SK-N-SH (cell line): Measurements from ENCODE around the gene OLFM1. TPM values are rescaled to one million over a fixed set of nuclear protein-coding genes. Genes with fewer than 3 reads are reported as not detected.

Experiments
- CTCF ChIA-PET: fragments of 300-600, 350-600 bp; formaldehyde crosslinking; extraction: SDS; loops from one replicate; lab custom pipeline; 2021; lab: Yijun Ruan, JAX
- POLR2A ChIA-PET: fragments of 350-600 bp; sonication (Branson Sonifier 250); formaldehyde crosslinking; extraction: SDS; loops from one replicate; lab custom pipeline; 2020; ENCODE audit warnings: antibody characterized with exemption, inconsistent platforms; lab: Yijun Ruan, JAX
- DNase-seq: peaks from one replicate; pipeline ENCODE4 v3.0.0; 2012
- H2AFZ ChIP-seq: fragments of 200-600 bp; sonication (generic); 2 replicates; pipeline ENCODE4 v1.8.1; 2016; ENCODE audit warnings: antibody characterized with exemption, mild to moderate bottlenecking, low read depth
- H3F3A ChIP-seq: fragments of 200-600 bp; sonication (generic); replicated peaks from 2 replicates; pipeline ENCODE3; 2016; ENCODE audit warnings: antibody characterized with exemption, mild to moderate bottlenecking; ENCODE audit not compliant: insufficient read depth
- H3K27ac ChIP-seq, 2 experiments: fragments of 200-500 bp in 1 of 2; fragments of 200-600 bp in 1 of 2; sonication (Bioruptor generic) in 1 of 2; sonication (generic), shearing (Covaris generic) in 1 of 2; 2 replicates each; pipeline versions ENCODE4 v1.5.1 to v1.6.1; 2014 to 2016; ENCODE audit warnings: low read depth in 2 of 2, inconsistent platforms in 1 of 2, low read length in 1 of 2, mild to moderate bottlenecking in 1 of 2, mixed read lengths in 1 of 2
- H3K27me3 ChIP-seq: fragments of 200-600 bp; sonication (generic), shearing (Covaris generic); 2 replicates; pipeline ENCODE4 v1.6.1; 2016; ENCODE audit warnings: mixed run types; ENCODE audit not compliant: insufficient read depth
- H3K36me3 ChIP-seq, 2 experiments: fragments of 200-500 bp in 1 of 2; fragments of 200-600 bp in 1 of 2; sonication (Bioruptor generic) in 1 of 2; sonication (generic) in 1 of 2; replicated peaks in 1 of 2; 2 replicates each; pipeline versions ENCODE3 to v1.5.1; 2014 to 2016; ENCODE audit warnings: low read length in 1 of 2, mild to moderate bottlenecking in 1 of 2; ENCODE audit not compliant: insufficient read depth in 2 of 2, control insufficient read depth in 1 of 2
- H3K4me1 ChIP-seq, 2 experiments: fragments of 200-500 bp in 1 of 2; fragments of 200-600 bp in 1 of 2; sonication (Bioruptor generic) in 1 of 2; sonication (generic), shearing (Covaris generic) in 1 of 2; 2 replicates each; pipeline versions ENCODE4 v1.5.1 to v1.6.1; 2014 to 2016; ENCODE audit warnings: low read depth in 1 of 2, low read length in 1 of 2, mixed run types in 1 of 2; ENCODE audit not compliant: insufficient read depth in 2 of 2, control insufficient read depth in 1 of 2
- H3K4me2 ChIP-seq: fragments of 200-600 bp; sonication (generic), shearing (Covaris generic); 2 replicates; pipeline ENCODE4 v1.6.1; 2017; ENCODE audit warnings: mixed run types
- H3K4me3 ChIP-seq, 2 experiments: fragments of 200-500 bp in 1 of 2; fragments of 200-600 bp in 1 of 2; sonication (Bioruptor generic) in 1 of 2; sonication (generic), shearing (Covaris generic) in 1 of 2; 2 replicates each; pipeline versions ENCODE4 v1.5.1 to v1.8.1; 2014 to 2016; ENCODE audit warnings: low read depth in 2 of 2, inconsistent platforms in 1 of 2, low read length in 1 of 2, mild to moderate bottlenecking in 1 of 2, mixed read lengths in 1 of 2, moderate library complexity in 1 of 2
- H3K79me2 ChIP-seq: fragments of 200-600 bp; sonication (generic); 2 replicates; pipeline ENCODE4 v1.8.1; 2017; ENCODE audit warnings: mild to moderate bottlenecking; ENCODE audit not compliant: insufficient read depth
- H3K9ac ChIP-seq: fragments of 200-600 bp; sonication (generic); 2 replicates; pipeline ENCODE4 v1.6.1; 2017; ENCODE audit warnings: mixed run types
- H3K9me2 ChIP-seq: fragments of 200-600 bp; sonication (generic); 2 replicates; pipeline ENCODE4 v1.6.1; 2017; ENCODE audit warnings: mixed run types
- H3K9me3 ChIP-seq: fragments of 200-600 bp; sonication (generic); 2 replicates; pipeline ENCODE4 v1.6.1; 2017; ENCODE audit warnings: mixed run types, mild to moderate bottlenecking, moderate library complexity
- H4K20me1 ChIP-seq: fragments of 200-600 bp; sonication (generic); 2 replicates; pipeline ENCODE4 v1.6.1; 2017; ENCODE audit warnings: mild to moderate bottlenecking, mixed run types; ENCODE audit not compliant: insufficient read depth
- CHD2 ChIP-seq: fragments of 150-350 bp; IDR thresholded peaks from 2 replicates; pipeline ENCODE4 v1.6.1; 2018; ENCODE audit warnings: low read length; ENCODE audit not compliant: partially characterized antibody
- EP300 ChIP-seq, 2 experiments: IDR thresholded peaks; 2 replicates each; pipeline versions ENCODE4 v1.4.0 to v1.6.1; 2012; ENCODE audit warnings: borderline replicate concordance in 1 of 2, low read depth in 1 of 2, low read length in 1 of 2
- EZH2phosphoT487 ChIP-seq: fragments of 200-600 bp; sonication (generic); IDR thresholded peaks from 2 replicates; pipeline ENCODE4 v1.6.1; 2017; ENCODE audit warnings: low read depth, mixed run types, mild to moderate bottlenecking, antibody characterized with exemption, moderate library complexity, borderline replicate concordance
- FOSL2 ChIP-seq: IDR thresholded peaks from 2 replicates; pipeline ENCODE4 v1.4.0; 2012; ENCODE audit warnings: low read depth, mild to moderate bottlenecking, moderate library complexity, borderline replicate concordance
- GATA2 ChIP-seq: sonication (generic); formaldehyde crosslinking; IDR thresholded peaks from 2 replicates; pipeline ENCODE4 v1.5.0; 2020; ENCODE audit warnings: mild to moderate bottlenecking, missing genetic modification reagents
- MEF2A ChIP-seq: IDR thresholded peaks from 2 replicates; pipeline ENCODE4 v1.4.0; 2012; ENCODE audit warnings: low read depth, borderline replicate concordance
- MXI1 ChIP-seq: IDR thresholded peaks from 2 replicates; pipeline ENCODE4 v1.6.1; 2012; ENCODE audit warnings: mild to moderate bottlenecking, low read depth, low read length, improper control_type of control experiment
- NFIC ChIP-seq: IDR thresholded peaks from 2 replicates; pipeline ENCODE4 v1.4.0; 2012; ENCODE audit warnings: borderline replicate concordance
- NRF1 ChIP-seq: IDR thresholded peaks from 2 replicates; pipeline ENCODE4 v1.6.1; 2012; ENCODE audit warnings: low read depth, mild to moderate bottlenecking, low read length
- PBX3 ChIP-seq: IDR thresholded peaks from 2 replicates; pipeline ENCODE4; 2012
- RAD21 ChIP-seq: IDR thresholded peaks from 2 replicates; pipeline ENCODE4 v1.6.1; 2012; ENCODE audit warnings: mild to moderate bottlenecking, low read length
- RCOR1 ChIP-seq: fragments of 150-350 bp; IDR thresholded peaks from 2 replicates; pipeline ENCODE4 v1.6.1; 2017; ENCODE audit warnings: antibody characterized with exemption, low read length
- RFX5 ChIP-seq: IDR thresholded peaks from 2 replicates; pipeline ENCODE4 v1.6.1; 2012; ENCODE audit warnings: mild to moderate bottlenecking, improper control_type of control experiment, low read length
- RXRA ChIP-seq: IDR thresholded peaks from 2 replicates; pipeline ENCODE4 v1.4.0; 2012; ENCODE audit warnings: low read depth, mild to moderate bottlenecking, borderline replicate concordance
- SIN3A ChIP-seq: IDR thresholded peaks from 2 replicates; pipeline ENCODE4 v1.6.1; 2012; ENCODE audit warnings: low read depth, mild to moderate bottlenecking, low read length, moderate library complexity, borderline replicate concordance
- TCF12 ChIP-seq: IDR thresholded peaks from 2 replicates; pipeline ENCODE4 v1.4.0; 2012
- TEAD4 ChIP-seq: IDR thresholded peaks from 2 replicates; pipeline ENCODE4 v1.4.0; 2012; ENCODE audit warnings: mild to moderate bottlenecking, borderline replicate concordance; ENCODE audit not compliant: insufficient read depth
- YY1 ChIP-seq: IDR thresholded peaks from 2 replicates; pipeline ENCODE4 v1.4.0; 2012; ENCODE audit warnings: low read depth, mild to moderate bottlenecking
- WGBS: methylation state at CpG from one replicate; pipeline ENCODE4 v1.1.6; 2017; ENCODE audit warnings: low lambda C conversion rate; 5-methylcytosine and 5-hydroxymethylcytosine counted together
- polyA plus RNA-seq, 3 experiments: library from polyadenylated mRNA; depleted of rRNA; stranded (reverse); fragments of >200 nt; gene quantifications; 2 replicates each; pipeline ENCODE4 v1.2.3, GENCODE V29; 2012
- TF ChIP-seq, protein P1 (sequence below): fragments of 150-350 bp; IDR thresholded peaks from 2 replicates; pipeline ENCODE4 v1.6.1; 2017; ENCODE audit warnings: antibody characterized with exemption, low read length, low read depth, borderline replicate concordance
- TF ChIP-seq, protein P2 (sequence below): IDR thresholded peaks from 2 replicates; pipeline ENCODE4 v1.4.0; 2012; ENCODE audit warnings: low read depth, borderline replicate concordance
- TF ChIP-seq, protein P3 (sequence below): IDR thresholded peaks from 2 replicates; pipeline ENCODE4 v1.4.0; 2012; ENCODE audit warnings: low read depth, borderline replicate concordance

The OLFM1 gene
- polyA plus RNA-seq, 1 of the 3 experiments (the other 2 are of a cell fraction) = 15.9 TPM

DNA sequence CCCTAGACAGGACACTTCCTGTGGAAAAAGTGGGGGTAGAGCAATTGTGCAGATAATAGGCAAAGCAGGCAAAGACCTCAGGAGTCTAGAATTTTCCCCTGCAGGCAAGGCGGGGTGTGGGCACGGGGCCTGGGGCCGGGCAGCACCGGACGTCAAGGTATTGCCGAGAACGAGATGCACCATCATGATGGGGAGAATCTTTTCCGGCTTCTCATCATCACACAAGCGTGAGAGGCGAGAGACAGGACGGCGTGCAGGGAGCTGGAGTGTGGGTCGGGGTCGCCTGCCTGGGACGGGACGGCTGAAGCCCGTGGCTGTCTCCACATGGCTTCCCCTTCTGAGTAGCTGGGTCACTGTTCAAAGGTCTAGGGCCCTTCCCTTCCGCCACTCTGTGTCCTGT is 44.5 kb downstream of the OLFM1 start:
- Histone ChIP-seq H2AFZ (no peak overlapping the region), H4K20me1 (no peaks in the 10 kb centered on the region), H3F3A (no peaks in the 10 kb centered on the region), H3K4me3 (no peak overlapping the region), H3K4me2 (no peak overlapping the region), H3K36me3 (no peaks in the 10 kb centered on the region), H3K4me1 (peaks cover 0 to 34% of the 10 kb centered on the region in 2 experiments; a peak in 2 of 4 replicates), H3K27me3 (no peaks in the 10 kb centered on the region), H3K27ac (no peak overlapping the region), H3K79me2 (no peaks in the 10 kb centered on the region), H3K9ac (no peak overlapping the region), H3K9me2 (no peaks in the 10 kb centered on the region), H3K9me3 (no peaks in the 10 kb centered on the region)
- 69% methylated on average over 18 of the region's 18 CpGs for WGBS
- TF ChIP-seq, protein P1, sequence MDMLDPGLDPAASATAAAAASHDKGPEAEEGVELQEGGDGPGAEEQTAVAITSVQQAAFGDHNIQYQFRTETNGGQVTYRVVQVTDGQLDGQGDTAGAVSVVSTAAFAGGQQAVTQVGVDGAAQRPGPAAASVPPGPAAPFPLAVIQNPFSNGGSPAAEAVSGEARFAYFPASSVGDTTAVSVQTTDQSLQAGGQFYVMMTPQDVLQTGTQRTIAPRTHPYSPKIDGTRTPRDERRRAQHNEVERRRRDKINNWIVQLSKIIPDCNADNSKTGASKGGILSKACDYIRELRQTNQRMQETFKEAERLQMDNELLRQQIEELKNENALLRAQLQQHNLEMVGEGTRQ = no peak
- TF ChIP-seq MXI1 (no peak), YY1 (no peak), EZH2phosphoT487 (no peak), NFIC (no peak), RCOR1 (no peak), RFX5 (no peak), CHD2 (no peak), SIN3A (no peak)
- TF ChIP-seq, protein P2, sequence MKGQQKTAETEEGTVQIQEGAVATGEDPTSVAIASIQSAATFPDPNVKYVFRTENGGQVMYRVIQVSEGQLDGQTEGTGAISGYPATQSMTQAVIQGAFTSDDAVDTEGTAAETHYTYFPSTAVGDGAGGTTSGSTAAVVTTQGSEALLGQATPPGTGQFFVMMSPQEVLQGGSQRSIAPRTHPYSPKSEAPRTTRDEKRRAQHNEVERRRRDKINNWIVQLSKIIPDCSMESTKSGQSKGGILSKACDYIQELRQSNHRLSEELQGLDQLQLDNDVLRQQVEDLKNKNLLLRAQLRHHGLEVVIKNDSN = no peak
- ChIA-PET CTCF (interaction anchor here (1.1 kb wide), 1 partner anchor 15 kb away, joined by 3 read pairs; no protein-coding TSS in a partner anchor), POLR2A (no interaction called here)
- DNase-seq = no peak

- H3K36me3 ChIP-seq = no peaks in the 10 kb centered on the region
- peak; percentile 65 for DNase-seq
- TF ChIP-seq YY1 (no peak), EP300 (IDR thresholded peaks at IDR 0.05; ENCODE audit: borderline replicate concordance in 1 of 2, low read depth in 1 of 2, low read length in 1 of 2) (no peak), TCF12 (no peak), PBX3 (no peak), RAD21 (no peak), RXRA (no peak), GATA2 (CRISPR knock-in tag) (no peak), MXI1 (no peak), MEF2A (no peak), CHD2 (no peak), TEAD4 (no peak), FOSL2 (no peak), NRF1 (no peak)
- TF ChIP-seq, protein P1 = no peak
- TF ChIP-seq, protein P3, sequence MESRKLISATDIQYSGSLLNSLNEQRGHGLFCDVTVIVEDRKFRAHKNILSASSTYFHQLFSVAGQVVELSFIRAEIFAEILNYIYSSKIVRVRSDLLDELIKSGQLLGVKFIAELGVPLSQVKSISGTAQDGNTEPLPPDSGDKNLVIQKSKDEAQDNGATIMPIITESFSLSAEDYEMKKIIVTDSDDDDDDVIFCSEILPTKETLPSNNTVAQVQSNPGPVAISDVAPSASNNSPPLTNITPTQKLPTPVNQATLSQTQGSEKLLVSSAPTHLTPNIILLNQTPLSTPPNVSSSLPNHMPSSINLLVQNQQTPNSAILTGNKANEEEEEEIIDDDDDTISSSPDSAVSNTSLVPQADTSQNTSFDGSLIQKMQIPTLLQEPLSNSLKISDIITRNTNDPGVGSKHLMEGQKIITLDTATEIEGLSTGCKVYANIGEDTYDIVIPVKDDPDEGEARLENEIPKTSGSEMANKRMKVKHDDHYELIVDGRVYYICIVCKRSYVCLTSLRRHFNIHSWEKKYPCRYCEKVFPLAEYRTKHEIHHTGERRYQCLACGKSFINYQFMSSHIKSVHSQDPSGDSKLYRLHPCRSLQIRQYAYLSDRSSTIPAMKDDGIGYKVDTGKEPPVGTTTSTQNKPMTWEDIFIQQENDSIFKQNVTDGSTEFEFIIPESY = no peak
Observed at GRCh38 chr9:135134268-135135022, 47.0 kb downstream of the OLFM1 start.

More at GRCh38 chr9:135134268-135135022, 47.0 kb downstream of the OLFM1 start:
- H3K79me2 ChIP-seq = no peaks in the 10 kb centered on the region
- WGBS = 54% methylated on average over 24 of the region's 28 CpGs
- H3K9ac ChIP-seq = no peak overlapping the region
- no peaks in the 10 kb centered on the region for H3F3A ChIP-seq
- H3K4me1 ChIP-seq = peaks cover 0 to 27% of the 10 kb centered on the region in 2 experiments; a peak in 3 of 4 replicates
- CTCF ChIA-PET = interaction anchor here (1.8 kb wide), 1 partner anchor 47 kb away, joined by 4 read pairs; the partner anchor contains the start of gene OLFM1
- no peak overlapping the region for H3K27ac ChIP-seq
- no peaks in the 10 kb centered on the region for H3K9me2 ChIP-seq
- H3K27me3 ChIP-seq = no peaks in the 10 kb centered on the region
- no peaks in the 10 kb centered on the region for H4K20me1 ChIP-seq
- H3K9me3 ChIP-seq = no peaks in the 10 kb centered on the region
- H3K4me3 ChIP-seq = no peak overlapping the region
- POLR2A ChIA-PET = no interaction called here
- H3K4me2 ChIP-seq = no peak overlapping the region
- H2AFZ ChIP-seq = no peak overlapping the region
